EH (cell line): ENCODE results near the gene SULT2B1.

Experiments used
- DNase-seq: peaks from one replicate; pipeline ENCODE4 v3.0.0-alpha.2; 2015; ENCODE audit warnings: low read depth

Gene SULT2B1

GRCh38 chr19:48600679-48601417 lies 48.9 kb downstream of the SULT2B1 start:
- DNase-seq, result no peak

- no peak for DNase-seq
These were observed 51.0 kb downstream of the SULT2B1 start for GRCh38 chr19:48603001-48603400.

GRCh38 chr19:48603449-48603848 lies 51.5 kb downstream of the SULT2B1 start:
- no peak for DNase-seq

- no peak for DNase-seq
These were observed 51.9 kb downstream of the SULT2B1 start for GRCh38 chr19:48603850-48604249.

GRCh38 chr19:48606463-48607358 lies 54.7 kb downstream of the SULT2B1 start, which contains the start of gene SPACA4:
Gene SPACA4, plus strand, starts transcription at chr19:48606742. Its CDS starts 237 bp downstream, at chr19:48606979.
- no peak for DNase-seq

GRCh38 chr19:48607359-48607755 lies 55.4 kb downstream of the SULT2B1 start:
- DNase-seq, result no peak

GRCh38 chr19:48608798-48609263 lies 56.9 kb downstream of the SULT2B1 start:
- peak; percentile 62 for DNase-seq

GRCh38 chr19:48609571-48610108 lies 57.7 kb downstream of the SULT2B1 start:
- no peak for DNase-seq

GRCh38 chr19:48611872-48612271 lies 59.9 kb downstream of the SULT2B1 start:
- DNase-seq, result no peak

GRCh38 chr19:48613024-48613851 lies 61.3 kb downstream of the SULT2B1 start:
- no peak for DNase-seq

GRCh38 chr19:48613852-48614435 lies 62.0 kb downstream of the SULT2B1 start:
- no peak for DNase-seq

GRCh38 chr19:48614436-48615230 lies 62.7 kb downstream of the SULT2B1 start, which contains the start of gene FAM83E:
Gene FAM83E, minus strand, starts transcription at chr19:48615076. Its CDS starts 1,704 bp downstream, at chr19:48613372.
- no peak for DNase-seq

- no peak for DNase-seq
These were observed 63.5 kb downstream of the SULT2B1 start for GRCh38 chr19:48615231-48616040.

- no peak for DNase-seq
These were observed 64.1 kb downstream of the SULT2B1 start for GRCh38 chr19:48616041-48616436.

GRCh38 chr19:48616491-48617056 lies 64.6 kb downstream of the SULT2B1 start:
- DNase-seq, result no peak

- peak; percentile 20 for DNase-seq
These were observed 65.4 kb downstream of the SULT2B1 start for GRCh38 chr19:48617146-48617937.

- DNase-seq, result peak; percentile 19
These were observed 66.4 kb downstream of the SULT2B1 start for GRCh38 chr19:48618278-48618915.
